HEK293T (cell line): ENCODE results near the gene KHDC4.

Experiments used
- CTCF ChIA-PET: fragments of 350-600 bp; formaldehyde crosslinking; extraction: SDS; loops from one replicate; lab custom pipeline; 2021; ENCODE audit warnings: antibody characterized with exemption, inconsistent platforms; lab: Yijun Ruan, JAX
- POLR2A ChIA-PET: fragments of 350-600 bp; formaldehyde crosslinking; extraction: SDS; loops from one replicate; lab custom pipeline; 2020; ENCODE audit warnings: antibody characterized with exemption, inconsistent platforms; lab: Yijun Ruan, JAX
- DNase-seq: peaks from one replicate; pipeline ENCODE4 v3.0.0; 2012; ENCODE audit warnings: mixed read lengths; ENCODE audit errors: extremely low spot score
- ARNT ChIP-seq: fragments of 450-650 bp; IDR thresholded peaks from 2 replicates; pipeline ENCODE4 v1.6.1; 2017; ENCODE audit warnings: mild to moderate bottlenecking
- BHLHE40 ChIP-seq: fragments of 450-650 bp; IDR thresholded peaks from 2 replicates; pipeline ENCODE4 v1.6.1; 2016; ENCODE audit warnings: mild to moderate bottlenecking, moderate library complexity, borderline replicate concordance
- CTBP1 ChIP-seq: fragments of 450-650 bp; IDR thresholded peaks from 2 replicates; pipeline ENCODE4 v1.6.1; 2016; ENCODE audit warnings: borderline replicate concordance
- ELF4 ChIP-seq: fragments of 450-650 bp; IDR thresholded peaks from 2 replicates; pipeline ENCODE4 v1.6.1; 2017; ENCODE audit warnings: antibody characterized with exemption
- FOXA1 ChIP-seq: fragments of 450-650 bp; IDR thresholded peaks from 2 replicates; pipeline ENCODE4 v1.6.1; 2016; ENCODE audit warnings: mild to moderate bottlenecking
- FOXK2 ChIP-seq: fragments of 450-650 bp; IDR thresholded peaks from 2 replicates; pipeline ENCODE4 v1.6.1; 2016; ENCODE audit warnings: mild to moderate bottlenecking
- FOXM1 ChIP-seq: fragments of 450-650 bp; IDR thresholded peaks from 2 replicates; pipeline ENCODE4 v1.6.1; 2017; ENCODE audit warnings: mild to moderate bottlenecking, borderline replicate concordance
- HDGF ChIP-seq: fragments of 450-650 bp; IDR thresholded peaks from 2 replicates; pipeline ENCODE4 v1.6.1; 2017; ENCODE audit warnings: antibody characterized with exemption, borderline replicate concordance
- L3MBTL2 ChIP-seq: fragments of 450-650 bp; conservative IDR thresholded peaks from 2 replicates; pipeline ENCODE4 v1.6.1; 2016; ENCODE audit warnings: mild to moderate bottlenecking
- LEF1 ChIP-seq: fragments of 450-650 bp; IDR thresholded peaks from 2 replicates; pipeline ENCODE4 v1.6.1; 2017; ENCODE audit warnings: mild to moderate bottlenecking, borderline replicate concordance
- NFRKB ChIP-seq: fragments of 450-650 bp; IDR thresholded peaks from 2 replicates; pipeline ENCODE4 v1.6.1; 2016; ENCODE audit warnings: mild to moderate bottlenecking, moderate library complexity
- PKNOX1 ChIP-seq: fragments of 450-650 bp; IDR thresholded peaks from 2 replicates; pipeline ENCODE4 v1.6.1; 2016
- SP1 ChIP-seq: fragments of 450-650 bp; IDR thresholded peaks from 2 replicates; pipeline ENCODE4 v1.6.1; 2017
- SUZ12 ChIP-seq: fragments of 450-650 bp; IDR thresholded peaks from 2 replicates; pipeline ENCODE4 v1.6.1; 2016; ENCODE audit warnings: mild to moderate bottlenecking
- TARDBP ChIP-seq: fragments of 450-650 bp; IDR thresholded peaks from 2 replicates; pipeline ENCODE4 v1.6.1; 2016
- ZNF384 ChIP-seq: fragments of 450-650 bp; IDR thresholded peaks from 2 replicates; pipeline ENCODE4 v1.6.1; 2016

Gene KHDC4

DNA sequence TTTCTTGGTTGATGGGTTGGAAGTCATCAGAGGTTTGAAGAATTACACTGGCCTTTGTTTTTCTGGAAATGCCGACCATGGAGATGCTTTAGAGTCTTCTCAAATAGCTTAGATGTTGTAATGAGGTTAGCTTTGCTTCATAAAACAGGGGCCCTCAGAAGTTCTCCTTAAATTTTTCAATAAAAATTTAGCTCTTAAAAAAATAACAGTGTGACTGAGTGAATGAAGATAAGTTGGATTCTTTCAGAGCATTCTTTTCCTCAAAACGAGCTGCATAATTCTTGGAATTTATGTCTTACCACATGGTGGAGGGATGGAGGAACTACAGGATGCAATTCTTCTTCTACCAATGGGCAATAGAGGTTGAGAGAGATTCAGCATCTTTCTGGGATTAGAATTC, 51.4 kb downstream of the KHDC4 start:
- no peak for DNase-seq
- CTCF ChIA-PET, result interaction anchor here (1.9 kb wide), 1 partner anchor 10 kb away, joined by 7 read pairs; no protein-coding TSS in a partner anchor
- POLR2A ChIA-PET, result interaction anchor here (0.9 to 1.7 kb wide), 3 partner anchors 23 to 138 kb away, joined by 3 to 7 read pairs (median 5); partner anchors contain the start of genes GON4L and SYT11
- no peak for TF ChIP-seq NFRKB
- TF ChIP-seq PKNOX1, result no peak
- TF ChIP-seq SP1, result no peak
- TF ChIP-seq FOXM1, result no peak
- no peak for TF ChIP-seq BHLHE40
- TF ChIP-seq ARNT, result no peak
- TF ChIP-seq CTBP1, result no peak
- TF ChIP-seq L3MBTL2, result no peak
- TF ChIP-seq HDGF, result no peak
- no peak for TF ChIP-seq FOXK2
- TF ChIP-seq ZNF384, result no peak
- TF ChIP-seq FOXA1, result no peak
- TF ChIP-seq ELF4, result no peak

- ChIA-PET POLR2A (interaction anchor here (0.9 to 1.7 kb wide), 3 partner anchors 23 to 137 kb away, joined by 3 to 7 read pairs (median 5); partner anchors contain the start of genes GON4L and SYT11), CTCF (interaction anchor here (1.9 kb wide), 1 partner anchor 10 kb away, joined by 7 read pairs; no protein-coding TSS in a partner anchor)
- TF ChIP-seq TARDBP (no peak), ARNT (no peak), ELF4 (no peak), BHLHE40 (no peak)
- no peak for DNase-seq
Measured at GRCh38 chr1:155882235-155882634, 52.0 kb downstream of the KHDC4 start.

- ChIA-PET CTCF (no interaction called here), POLR2A (no interaction called here)
- TF ChIP-seq LEF1, result no peak
- TF ChIP-seq NFRKB, result no peak
- TF ChIP-seq HDGF, result no peak
- TF ChIP-seq PKNOX1, result no peak
- TF ChIP-seq BHLHE40, result no peak
- TF ChIP-seq FOXA1, result no peak
- TF ChIP-seq FOXK2, result no peak
- no peak for TF ChIP-seq TARDBP
- TF ChIP-seq FOXM1, result no peak
- no peak for TF ChIP-seq SUZ12
- DNase-seq, result no peak
Measured at GRCh38 chr1:155880950-155881349, 53.3 kb downstream of the KHDC4 start.

GRCh38 chr1:155880251-155880650, 54.0 kb downstream of the KHDC4 start:
- DNase-seq, result no peak
- TF ChIP-seq HDGF (no peak), FOXM1 (no peak), LEF1 (no peak), PKNOX1 (no peak), SUZ12 (no peak)
- POLR2A ChIA-PET, result no interaction called here
- CTCF ChIA-PET, result no interaction called here

GRCh38 chr1:155877945-155878344, 56.3 kb downstream of the KHDC4 start:
- TF ChIP-seq ELF4 (no peak), BHLHE40 (no peak), FOXM1 (no peak), FOXK2 (no peak), ZNF384 (no peak), LEF1 (no peak), ARNT (no peak), TARDBP (no peak), CTBP1 (no peak), PKNOX1 (no peak), SP1 (no peak), NFRKB (no peak), HDGF (no peak), FOXA1 (no peak)
- POLR2A ChIA-PET, result interaction anchor here (1.4 kb wide), 1 partner anchor 19 kb away, joined by 5 read pairs; the partner anchor contains the start of gene SYT11
- CTCF ChIA-PET, result no interaction called here
- no peak for DNase-seq

DNA sequence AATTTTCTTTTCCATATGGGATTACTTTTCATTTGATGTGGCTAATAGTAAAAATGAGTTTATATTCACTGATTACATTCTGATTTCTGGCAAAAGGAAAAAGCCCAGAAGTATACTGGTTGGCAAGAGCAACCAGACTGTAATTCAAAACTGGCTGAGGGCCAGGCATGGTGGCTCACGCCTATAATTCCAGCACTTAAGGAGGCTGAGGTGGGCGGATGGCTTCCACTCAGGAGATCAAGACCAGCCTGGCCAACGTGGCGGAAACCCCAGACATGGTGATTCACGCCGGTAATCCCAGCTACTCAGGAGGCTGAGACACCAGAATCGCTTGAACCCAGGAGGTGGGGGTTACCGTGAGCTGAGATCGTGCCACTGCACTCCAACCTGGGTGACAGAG, 60.4 kb downstream of the KHDC4 start:
- POLR2A ChIA-PET, result interaction anchor here (2.4 kb wide), 1 partner anchor 14 kb away, joined by 12 read pairs; the partner anchor contains the start of gene SYT11

More for the DNA sequence above, 60.4 kb downstream of the KHDC4 start:
- TF ChIP-seq FOXA1 (no peak), ELF4 (no peak), TARDBP (no peak)
- CTCF ChIA-PET, result interaction anchor here (0.8 kb wide), 1 partner anchor 10 kb away, joined by 3 read pairs; no protein-coding TSS in a partner anchor
- DNase-seq, result no peak
